HUES6 (cell line): ENCODE results near the gene BCL7C.
"Not testable (repeated sequence)": the region's sequence is repeated elsewhere in the genome, so short reads cannot be mapped to it uniquely, and the experiment has no call there.

Experiments
- H3K27ac ChIP-seq: 2 replicates; pipeline ENCODE4 v1.7.0; 2013; ENCODE audit warnings: low read depth, mild to moderate bottlenecking, low read length, inconsistent platforms
- H3K27me3 ChIP-seq: 2 replicates; pipeline ENCODE4 v1.6.1; 2013; ENCODE audit warnings: low read length; ENCODE audit not compliant: control insufficient read depth, insufficient read depth
- H3K36me3 ChIP-seq: 2 replicates; pipeline ENCODE4 v1.6.1; 2013; ENCODE audit warnings: low read length; ENCODE audit not compliant: control insufficient read depth, insufficient read depth
- H3K4me1 ChIP-seq: 2 replicates; pipeline ENCODE4 v1.6.1; 2013; ENCODE audit warnings: low read length; ENCODE audit not compliant: control insufficient read depth, insufficient read depth
- H3K4me3 ChIP-seq: 2 replicates; pipeline ENCODE4 v1.5.1; 2013; ENCODE audit warnings: low read depth, low read length
- H3K9ac ChIP-seq: one replicate; pipeline ENCODE4 v1.6.1; 2013; ENCODE audit warnings: mild to moderate bottlenecking, low read length
- H3K9me3 ChIP-seq: 2 replicates; pipeline ENCODE4 v1.6.1; 2013; ENCODE audit warnings: low read depth, low read length; ENCODE audit not compliant: control insufficient read depth, insufficient read depth

BCL7C gene

DNA sequence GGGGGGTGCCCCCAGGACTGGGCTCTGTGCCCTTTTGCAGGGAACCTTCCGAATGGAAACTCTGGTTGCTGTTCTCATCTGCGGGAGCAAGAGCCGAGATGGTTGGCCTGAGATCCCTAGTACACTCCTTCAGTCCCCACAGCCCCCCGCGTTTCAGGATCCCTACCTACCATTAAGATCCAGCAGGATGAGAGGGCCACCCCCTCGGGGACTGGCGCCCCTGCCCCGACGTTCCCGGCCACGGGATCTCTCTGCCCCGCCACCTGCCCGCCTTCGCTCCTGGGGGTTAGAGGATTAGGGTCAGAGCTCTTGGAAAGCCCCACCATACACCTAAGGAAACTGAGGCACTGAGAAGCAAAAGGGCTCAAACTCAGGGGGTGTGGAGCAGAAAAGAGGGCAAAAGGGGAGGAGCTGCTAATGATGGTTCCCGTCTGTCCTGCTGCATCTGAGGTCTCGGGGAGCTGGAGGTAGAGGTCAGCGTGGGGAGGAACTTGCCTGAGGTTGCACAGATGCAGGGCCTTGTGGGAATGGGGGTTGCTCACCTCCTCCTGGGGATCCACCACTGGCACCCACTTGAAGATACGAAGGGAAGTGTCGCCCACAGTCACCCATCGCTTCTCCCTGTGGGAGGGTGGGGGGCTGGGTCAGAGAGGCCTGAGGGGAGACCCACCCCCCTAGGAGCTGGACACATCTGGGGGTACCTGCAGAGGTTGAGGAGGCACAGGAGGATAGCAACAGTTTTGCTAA lies 1.0 kb downstream of the BCL7C start:
- no peaks in the 10 kb centered on the region for H3K9me3 ChIP-seq
- no peak overlapping the region for H3K27ac ChIP-seq
- H3K36me3 ChIP-seq: peaks cover 13% of the 10 kb centered on the region
- H3K4me3 ChIP-seq: peak overlapping the region; percentile 87
- H3K9ac ChIP-seq: peak overlapping the region; percentile 94
- H3K27me3 ChIP-seq: peaks cover 12% of the 10 kb centered on the region; the same call in 1 of the 2 replicates
- peaks cover 27% of the 10 kb centered on the region for H3K4me1 ChIP-seq

DNA sequence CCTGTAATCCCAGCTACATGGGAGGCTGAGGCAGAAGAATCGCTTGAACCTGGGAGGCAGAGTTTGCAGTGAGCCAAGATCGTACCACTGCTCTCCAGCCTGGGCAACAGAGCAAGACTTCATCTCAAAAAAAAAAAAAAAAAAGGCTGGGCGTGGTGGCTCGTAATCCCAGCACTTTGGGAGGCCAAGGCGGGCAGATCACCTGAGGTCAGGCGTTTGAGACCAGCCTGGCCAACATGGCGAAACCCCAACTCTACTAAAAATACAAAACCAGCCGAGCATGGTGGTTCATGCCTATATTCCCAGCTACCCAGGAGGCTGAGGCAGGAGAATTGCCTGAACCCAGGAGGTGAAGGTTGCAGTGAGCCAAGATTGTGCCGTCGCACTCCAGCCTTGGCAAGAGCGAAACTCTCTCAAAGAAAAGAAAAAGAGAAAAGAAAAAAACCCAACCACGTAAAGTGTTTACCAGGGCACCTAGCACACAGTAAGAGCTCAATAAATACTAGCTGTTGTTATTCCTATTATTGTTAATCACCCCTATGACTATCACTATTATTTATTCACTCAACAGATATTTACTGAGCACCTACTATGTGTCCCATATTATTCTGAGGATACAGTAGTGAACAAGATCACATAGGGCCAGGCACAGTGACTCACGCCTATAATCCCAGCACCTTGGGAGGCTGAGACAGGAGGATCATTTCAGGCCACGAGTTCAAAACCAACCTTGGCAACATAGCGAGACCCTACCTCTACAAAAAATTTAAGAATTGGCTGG lies 2.6 kb downstream of the BCL7C start:
- not testable (repeated sequence) for H3K9ac ChIP-seq, H3K9me3 ChIP-seq
- H3K36me3 ChIP-seq: peaks cover 19% of the 10 kb centered on the region

DNA sequence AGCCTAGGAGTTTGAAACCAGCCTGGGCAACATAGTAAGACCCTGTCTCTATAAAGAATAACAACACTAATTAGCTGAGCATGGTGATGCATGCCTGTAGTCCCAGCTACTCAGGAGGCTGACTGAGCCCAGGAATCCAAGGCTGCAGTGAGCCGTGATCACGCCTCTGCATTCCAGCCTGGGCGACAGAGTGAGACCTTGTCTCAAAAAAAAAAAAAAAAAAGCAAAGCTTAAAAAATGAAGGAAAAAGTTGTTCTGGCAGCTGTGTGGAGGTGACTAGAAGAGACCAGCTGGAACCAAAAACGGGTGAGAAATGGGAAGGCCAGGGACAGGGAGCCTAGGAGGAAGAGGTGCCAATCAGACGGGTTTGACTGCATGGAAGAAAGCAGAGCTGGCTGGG lies 4.2 kb downstream of the BCL7C start:
- Histone ChIP-seq H3K9me3 (no peaks in the 10 kb centered on the region), H3K27ac (no peak overlapping the region), H3K27me3 (peaks cover 6% of the 10 kb centered on the region; the same call in 1 of the 2 replicates), H3K9ac (no peak overlapping the region), H3K4me1 (peaks cover 14% of the 10 kb centered on the region), H3K36me3 (peaks cover 26% of the 10 kb centered on the region), H3K4me3 (no peak overlapping the region)

More for the DNA sequence above, 2.6 kb downstream of the BCL7C start:
- Histone ChIP-seq H3K27me3 (peaks cover 12% of the 10 kb centered on the region; the same call in 1 of the 2 replicates), H3K4me1 (peaks cover 27% of the 10 kb centered on the region)
- not testable (repeated sequence) for H3K4me3 ChIP-seq, H3K27ac ChIP-seq

DNA sequence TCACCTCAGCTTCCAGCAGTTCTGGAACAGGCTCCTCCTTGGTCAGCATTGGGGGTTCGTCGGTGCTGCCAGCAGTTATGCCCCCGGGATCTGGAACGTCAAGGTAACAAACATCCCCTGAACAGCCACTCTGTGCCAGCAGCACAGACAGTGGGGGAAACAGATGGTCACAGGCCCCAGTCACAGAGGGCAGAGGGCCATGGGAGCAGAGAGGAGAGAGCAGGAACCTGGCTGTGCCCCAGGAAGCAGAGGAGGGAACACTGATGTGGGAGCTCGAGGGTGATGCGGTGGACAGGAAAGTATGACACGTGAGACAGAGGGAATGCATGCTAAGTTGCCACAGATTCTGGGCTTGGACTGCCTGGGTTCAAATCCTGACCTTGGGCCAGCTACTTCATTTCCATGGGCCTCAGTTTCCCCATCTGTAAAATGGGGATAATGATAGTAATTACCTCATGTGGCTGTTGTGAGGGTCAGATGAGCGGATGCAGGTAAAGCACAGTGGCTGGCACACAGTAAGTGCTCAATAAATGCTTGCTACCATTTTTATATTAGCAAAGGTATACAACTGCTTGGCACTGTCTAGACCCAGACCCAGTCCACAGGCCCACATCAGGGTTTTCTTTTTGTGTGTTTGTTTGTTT lies 4.9 kb downstream of the BCL7C start:
- H3K4me1 ChIP-seq: peaks cover 7% of the 10 kb centered on the region
- H3K36me3 ChIP-seq: peaks cover 28% of the 10 kb centered on the region
- H3K4me3 ChIP-seq: no peak overlapping the region
- H3K27me3 ChIP-seq: no peaks in the 10 kb centered on the region; the same call in 1 of the 2 replicates
- no peak overlapping the region for H3K9ac ChIP-seq
- H3K27ac ChIP-seq: no peak overlapping the region
- H3K9me3 ChIP-seq: no peaks in the 10 kb centered on the region

DNA sequence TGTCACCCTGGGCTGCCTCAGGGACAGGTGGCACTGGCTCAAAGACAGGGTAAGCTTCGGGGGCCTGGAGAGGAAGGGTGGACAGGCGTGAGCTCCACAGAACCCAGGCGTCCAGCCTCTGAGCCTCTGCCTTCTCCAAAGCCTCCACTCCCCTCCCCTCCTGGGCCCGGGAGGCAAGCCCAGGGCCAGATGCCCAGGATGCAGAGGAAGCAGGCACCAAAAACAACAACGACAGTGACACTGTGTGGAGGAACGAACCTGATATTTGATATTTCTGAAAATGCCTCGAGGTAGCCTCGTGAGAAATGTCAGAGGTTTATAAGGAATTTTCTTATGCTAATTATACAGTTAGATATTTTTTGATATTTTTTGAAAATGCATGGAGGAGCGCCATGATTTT lies 6.0 kb downstream of the BCL7C start:
- Histone ChIP-seq H3K36me3 (peaks cover 28% of the 10 kb centered on the region), H3K9ac (no peak overlapping the region), H3K27ac (no peak overlapping the region)

DNA sequence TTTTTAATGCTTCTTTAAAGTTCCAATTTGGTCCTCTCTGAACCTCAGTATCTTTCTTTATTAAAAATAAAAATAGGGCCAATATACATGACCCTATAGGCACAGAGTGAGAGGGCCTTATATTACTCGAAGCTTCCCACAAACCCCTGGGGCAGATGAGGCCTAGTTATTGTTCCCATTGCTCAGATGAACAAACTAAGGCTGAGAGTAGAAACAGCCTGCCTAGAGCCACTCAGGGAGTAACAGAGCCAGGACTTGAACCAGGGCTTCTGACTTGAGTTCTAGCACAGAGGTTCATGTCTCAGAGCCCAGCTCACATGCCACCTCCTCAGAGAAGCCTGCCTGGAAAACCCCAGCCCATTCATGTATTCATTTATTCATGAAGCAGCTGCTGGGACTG lies 7.7 kb downstream of the BCL7C start:
- Histone ChIP-seq H3K9ac (no peak overlapping the region), H3K36me3 (peaks cover 28% of the 10 kb centered on the region), H3K4me1 (no peaks in the 10 kb centered on the region; the same call in 1 of the 2 replicates), H3K27ac (no peak overlapping the region), H3K9me3 (no peaks in the 10 kb centered on the region), H3K4me3 (no peak overlapping the region), H3K27me3 (no peaks in the 10 kb centered on the region)

More for the DNA sequence above, 6.0 kb downstream of the BCL7C start:
- Histone ChIP-seq H3K4me1 (peaks cover 4% of the 10 kb centered on the region; the same call in 1 of the 2 replicates), H3K27me3 (no peaks in the 10 kb centered on the region; the same call in 1 of the 2 replicates), H3K4me3 (no peak overlapping the region), H3K9me3 (no peaks in the 10 kb centered on the region)

DNA sequence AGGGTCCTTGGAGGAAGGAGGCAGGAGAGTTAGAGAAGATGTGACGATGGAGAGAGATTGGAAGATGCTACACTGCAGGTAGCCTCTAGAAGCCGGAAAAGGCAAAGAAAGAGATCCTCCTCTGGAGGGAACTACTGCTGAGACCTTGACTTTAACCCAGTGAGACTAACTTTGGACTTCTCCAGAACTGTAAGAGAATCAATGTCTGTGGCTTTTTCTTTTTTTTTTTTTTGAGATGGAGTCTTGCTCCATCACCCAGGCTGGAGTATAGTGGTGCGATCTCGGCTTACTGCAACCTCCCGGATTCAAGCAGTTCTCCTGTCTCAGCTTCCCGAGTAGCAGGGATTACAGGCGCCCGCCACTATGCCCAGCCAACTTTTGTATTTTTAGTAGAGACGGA lies 8.7 kb downstream of the BCL7C start:
- peaks cover 28% of the 10 kb centered on the region for H3K36me3 ChIP-seq
- no peaks in the 10 kb centered on the region for H3K9me3 ChIP-seq
- H3K9ac ChIP-seq: no peak overlapping the region
- no peak overlapping the region for H3K4me3 ChIP-seq
- no peak overlapping the region for H3K27ac ChIP-seq
- H3K27me3 ChIP-seq: no peaks in the 10 kb centered on the region
- H3K4me1 ChIP-seq: no peaks in the 10 kb centered on the region; the same call in 1 of the 2 replicates

DNA sequence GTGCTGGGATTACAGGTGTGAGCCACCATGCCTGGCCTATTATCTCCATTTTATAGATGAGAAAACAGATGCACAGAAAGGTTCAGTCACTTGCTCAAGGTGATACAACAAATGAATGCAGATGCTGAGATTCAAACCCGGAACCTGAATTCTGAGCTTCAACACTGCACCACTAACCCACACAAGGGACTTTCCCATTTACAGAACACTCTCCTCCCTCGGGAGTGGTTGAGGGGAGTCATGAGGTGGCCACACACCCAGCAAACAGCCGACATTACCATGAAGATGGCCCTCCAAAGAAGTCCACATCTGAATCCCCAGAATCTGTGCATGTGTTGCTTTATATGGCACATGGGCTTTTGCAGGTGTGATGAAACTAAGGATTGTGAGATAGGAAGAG lies 9.1 kb downstream of the BCL7C start:
- Histone ChIP-seq H3K27me3 (no peaks in the 10 kb centered on the region), H3K9ac (no peak overlapping the region), H3K36me3 (peaks cover 28% of the 10 kb centered on the region), H3K27ac (no peak overlapping the region), H3K4me1 (no peaks in the 10 kb centered on the region; the same call in 1 of the 2 replicates), H3K4me3 (no peak overlapping the region), H3K9me3 (no peaks in the 10 kb centered on the region)

DNA sequence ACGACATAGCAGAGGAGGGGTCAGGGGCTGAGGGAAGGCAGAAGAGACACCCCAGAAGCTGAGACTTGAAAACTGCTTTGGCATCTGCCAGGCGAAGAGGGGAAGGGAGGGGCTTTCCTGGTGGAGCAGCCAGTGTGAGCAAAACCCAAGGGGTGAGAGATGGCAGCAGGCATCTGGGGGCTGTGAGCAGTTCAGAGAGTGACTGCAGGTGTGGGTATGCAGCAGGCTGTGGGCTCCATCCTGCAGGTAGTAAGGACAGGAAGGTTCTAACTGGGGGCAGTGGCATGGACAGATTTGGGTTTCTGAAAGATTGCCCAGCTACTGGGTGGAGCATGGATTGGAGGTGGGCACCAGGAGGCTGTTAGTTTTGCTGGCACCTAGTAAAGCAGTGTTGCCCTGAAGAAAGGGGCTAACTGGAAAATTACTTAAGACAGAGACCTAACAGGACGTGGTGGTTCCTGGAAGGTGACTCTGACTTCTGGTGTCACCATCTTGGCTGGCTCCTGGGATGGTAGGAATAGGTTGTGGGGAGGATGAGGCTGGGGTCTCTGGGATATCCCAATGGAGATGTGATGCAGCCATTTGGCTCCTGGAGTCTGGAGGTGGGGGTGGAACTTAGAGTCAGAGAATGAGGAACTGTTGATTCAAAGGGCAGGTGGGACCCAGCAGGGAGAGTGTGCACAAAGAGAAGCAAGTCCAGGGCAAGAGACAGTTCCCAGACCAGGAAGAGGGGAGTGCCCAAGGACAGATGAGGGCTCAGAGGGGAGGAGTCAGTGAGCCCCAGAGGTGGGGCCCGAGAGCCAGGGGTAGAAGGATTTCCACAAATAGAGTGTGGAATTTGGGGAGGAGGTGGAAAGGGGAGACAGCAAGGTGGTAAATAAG lies 11.2 kb downstream of the BCL7C start:
- no peak overlapping the region for H3K4me3 ChIP-seq
- peaks cover 23% of the 10 kb centered on the region for H3K36me3 ChIP-seq
- H3K9me3 ChIP-seq: no peaks in the 10 kb centered on the region
- no peaks in the 10 kb centered on the region; the same call in 1 of the 2 replicates for H3K4me1 ChIP-seq
- H3K9ac ChIP-seq: no peak overlapping the region
- H3K27ac ChIP-seq: no peak overlapping the region
- no peaks in the 10 kb centered on the region for H3K27me3 ChIP-seq

DNA sequence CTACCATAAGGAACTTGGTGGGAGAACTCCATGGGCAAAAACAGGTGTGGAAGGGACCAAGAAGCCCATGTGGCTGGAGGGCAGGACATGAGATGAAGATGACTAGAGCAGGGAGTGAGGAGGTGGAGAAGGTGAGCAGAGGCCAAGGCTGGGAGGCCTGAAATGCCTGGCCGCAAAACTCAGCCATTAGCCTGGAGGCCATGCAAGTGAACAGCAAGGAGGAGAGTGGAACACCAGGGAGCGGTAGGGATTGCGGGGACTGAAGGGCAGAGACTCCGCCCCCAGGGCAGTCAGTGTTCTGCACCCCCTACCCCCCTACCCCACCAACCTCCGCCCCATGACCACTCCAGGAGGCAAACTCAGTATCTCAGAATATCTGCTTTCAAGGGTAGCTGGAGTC lies 17.0 kb downstream of the BCL7C start:
- no peaks in the 10 kb centered on the region for H3K9me3 ChIP-seq
- no peak overlapping the region for H3K27ac ChIP-seq
- peaks cover 28% of the 10 kb centered on the region for H3K27me3 ChIP-seq
- H3K36me3 ChIP-seq: 0 out of 2 replicates have a peak, but pooled peaks cover 4% of the 10 kb centered on the region
- H3K4me1 ChIP-seq: peaks cover 11% of the 10 kb centered on the region
- peak overlapping the region; percentile 90; the same call in 1 of the 2 replicates for H3K4me3 ChIP-seq
- H3K9ac ChIP-seq: peak overlapping the region; percentile 96
